ENCODE data around the gene OR52E2.
"Not testable (repeated sequence)": the region's sequence is repeated elsewhere in the genome, so short reads cannot be mapped to it uniquely, and the experiment has no call there.

OR52E2 gene

GRCh38 chr11:5090668-5091067 lies 31.2 kb upstream of the OR52E2 start:
- DNase-seq (ENCODE audit: low spot score): no peak
- ChIA-PET POLR2A (ENCODE audit: low non-redundant PET) (no interaction called here), CTCF (interaction anchor here (0.5 kb wide), 1 partner anchor 509 kb away, joined by 3 read pairs; no protein-coding TSS in a partner anchor)
- H3K27ac ChIP-seq: no peak overlapping the region
- TF ChIP-seq CTCF (conservative IDR thresholded peaks at IDR 0.05; ENCODE audit: low read depth): no peak

GRCh38 chr11:5088556-5088955 lies 29.1 kb upstream of the OR52E2 start:
- no peak overlapping the region for H3K27ac ChIP-seq
- no peak for TF ChIP-seq CTCF (conservative IDR thresholded peaks at IDR 0.05; ENCODE audit: low read depth)
- no peak for DNase-seq (ENCODE audit: low spot score)
- POLR2A ChIA-PET (ENCODE audit: low non-redundant PET): no interaction called here
- CTCF ChIA-PET: interaction anchor here (1.2 kb wide), 1 partner anchor 803 kb away, joined by 4 read pairs; no protein-coding TSS in a partner anchor

GRCh38 chr11:5083602-5084001 lies 24.2 kb upstream of the OR52E2 start:
- no peak for DNase-seq (ENCODE audit: low spot score)
- TF ChIP-seq CTCF (conservative IDR thresholded peaks at IDR 0.05; ENCODE audit: low read depth): no peak
- POLR2A ChIA-PET (ENCODE audit: low non-redundant PET): no interaction called here
- CTCF ChIA-PET: no interaction called here
- H3K27ac ChIP-seq: no peak overlapping the region

GRCh38 chr11:5081405-5081804 lies 22.0 kb upstream of the OR52E2 start:
- TF ChIP-seq CTCF (conservative IDR thresholded peaks at IDR 0.05; ENCODE audit: low read depth): no peak
- no peak for DNase-seq (ENCODE audit: low spot score)
- no peak overlapping the region for H3K27ac ChIP-seq
- CTCF ChIA-PET: no interaction called here
- POLR2A ChIA-PET (ENCODE audit: low non-redundant PET): no interaction called here

- ChIA-PET CTCF (no interaction called here), POLR2A (ENCODE audit: low non-redundant PET) (no interaction called here)
- H3K27ac ChIP-seq: no peak overlapping the region
- no peak for TF ChIP-seq CTCF (conservative IDR thresholded peaks at IDR 0.05; ENCODE audit: low read depth)
- DNase-seq (ENCODE audit: low spot score): no peak
Measured at GRCh38 chr11:5071799-5072198, 12.4 kb upstream of the OR52E2 start.

- no peak for DNase-seq (ENCODE audit: low spot score)
- no peak for TF ChIP-seq CTCF (conservative IDR thresholded peaks at IDR 0.05; ENCODE audit: low read depth)
- H3K27ac ChIP-seq: no peak within 1 kb of the TSS
- ChIA-PET POLR2A (ENCODE audit: low non-redundant PET) (no interaction called here), CTCF (interaction anchor here (0.5 kb wide), 1 partner anchor 323 kb away, joined by 3 read pairs; no protein-coding TSS in a partner anchor)
Measured at GRCh38 chr11:5069272-5069671, 9.8 kb upstream of the OR52E2 start, which contains the start of gene OR52E1. TSS of gene OR52E1 (plus strand) at chr11:5069572.

- ChIA-PET POLR2A (ENCODE audit: low non-redundant PET) (no interaction called here), CTCF (no interaction called here)
- DNase-seq (ENCODE audit: low spot score): no peak
- TF ChIP-seq CTCF (conservative IDR thresholded peaks at IDR 0.05; ENCODE audit: low read depth): no peak
- H3K27ac ChIP-seq: no peak overlapping the region
Measured at GRCh38 chr11:5065027-5065426, 5.6 kb upstream of the OR52E2 start.

- DNase-seq (ENCODE audit: low spot score); POLR2A ChIA-PET (ENCODE audit: low non-redundant PET): not testable (repeated sequence)
- CTCF ChIA-PET: interaction anchor here (0.7 kb wide), 1 partner anchor 522 kb away, joined by 3 read pairs; the partner anchor contains the start of gene OR52B6
Measured at GRCh38 chr11:5058679-5059078, 748 bp downstream of the OR52E2 start.

More at GRCh38 chr11:5058679-5059078, 748 bp downstream of the OR52E2 start:
- not testable (repeated sequence) for H3K27ac ChIP-seq
